DMS53 treated with DMSO at 0.1 percent for 48 hours (cell line): ENCODE data around the gene LAMTOR4.
"Not testable (repeated sequence)": the region's sequence is repeated elsewhere in the genome, so short reads cannot be mapped to it uniquely, and the experiment has no call there.

ENCODE experiments used
- DNase-seq: peaks from one replicate; lab custom pipeline; 2025; ENCODE audit not compliant: unreplicated experiment; lab: John Stamatoyannopoulos, UW

Gene LAMTOR4

DNA sequence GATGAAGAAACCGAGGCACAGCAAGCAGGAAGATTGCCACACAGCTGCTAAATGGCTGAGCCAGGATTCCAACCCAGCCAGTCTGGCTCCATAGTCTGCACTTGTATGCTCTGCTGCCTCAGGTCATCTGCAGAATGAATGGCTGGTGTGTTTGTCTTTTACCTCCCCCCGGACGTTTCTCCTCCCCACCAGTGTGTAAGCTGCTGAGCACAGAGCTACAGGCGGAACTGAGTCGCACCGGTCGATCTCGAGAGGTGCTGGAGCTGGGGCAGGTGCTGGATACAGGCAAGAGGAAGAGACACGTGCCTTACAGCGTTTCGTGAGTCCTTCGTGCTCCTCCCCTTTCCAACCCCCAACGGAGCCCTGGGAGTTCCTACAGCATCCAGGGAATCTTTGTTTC is 26.7 kb upstream of the LAMTOR4 start:
- DNase-seq = peak; percentile 98

DNA sequence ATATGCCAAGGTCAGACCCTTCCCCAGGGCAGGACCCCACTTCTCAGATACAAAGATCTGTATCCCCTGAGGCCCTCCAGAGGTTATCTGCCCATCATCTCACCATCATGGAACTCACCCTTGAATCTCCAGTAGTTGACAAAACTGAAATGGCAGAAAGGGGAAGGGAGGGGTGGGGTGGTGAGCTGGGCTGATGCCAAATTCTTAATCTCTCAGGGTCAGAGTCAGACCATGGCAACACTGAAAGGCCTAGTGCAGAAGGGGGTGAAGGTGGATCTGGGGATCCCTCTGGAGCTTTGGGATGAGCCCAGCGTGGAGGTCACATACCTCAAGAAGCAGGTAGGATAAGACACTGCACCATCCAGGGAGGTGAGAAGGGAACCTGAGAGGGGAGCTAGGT is 26.1 kb upstream of the LAMTOR4 start:
- DNase-seq = no peak

DNA sequence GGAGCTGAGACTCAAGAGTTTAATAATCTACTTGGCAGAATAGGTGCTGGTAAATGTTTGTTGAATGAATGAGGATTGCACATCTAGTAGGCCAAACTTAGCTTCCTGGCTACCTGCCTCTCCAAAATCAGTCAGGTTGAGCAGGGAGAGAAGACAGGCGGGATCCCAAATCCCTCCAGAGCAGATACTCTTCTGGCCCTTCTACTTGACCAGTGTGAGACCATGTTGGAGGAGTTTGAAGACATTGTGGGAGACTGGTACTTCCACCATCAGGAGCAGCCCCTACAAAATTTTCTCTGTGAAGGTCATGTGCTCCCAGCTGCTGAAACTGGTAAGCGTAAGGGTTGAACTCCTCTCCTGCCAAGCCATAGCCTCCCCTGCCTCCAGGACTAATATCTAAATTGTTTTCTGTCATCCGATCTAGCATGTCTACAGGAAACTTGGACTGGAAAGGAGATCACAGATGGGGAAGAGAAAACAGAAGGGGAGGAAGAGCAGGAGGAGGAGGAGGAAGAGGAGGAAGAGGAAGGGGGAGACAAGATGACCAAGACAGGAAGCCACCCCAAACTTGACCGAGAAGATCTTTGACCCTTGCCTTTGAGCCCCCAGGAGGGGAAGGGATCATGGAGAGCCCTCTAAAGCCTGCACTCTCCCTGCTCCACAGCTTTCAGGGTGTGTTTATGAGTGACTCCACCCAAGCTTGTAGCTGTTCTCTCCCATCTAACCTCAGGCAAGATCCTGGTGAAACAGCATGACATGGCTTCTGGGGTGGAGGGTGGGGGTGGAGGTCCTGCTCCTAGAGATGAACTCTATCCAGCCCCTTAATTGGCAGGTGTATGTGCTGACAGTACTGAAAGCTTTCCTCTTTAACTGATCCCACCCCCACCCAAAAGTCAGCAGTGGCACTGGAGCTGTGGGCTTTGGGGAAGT is 24.2 kb upstream of the LAMTOR4 start:
- DNase-seq = no peak

DNA sequence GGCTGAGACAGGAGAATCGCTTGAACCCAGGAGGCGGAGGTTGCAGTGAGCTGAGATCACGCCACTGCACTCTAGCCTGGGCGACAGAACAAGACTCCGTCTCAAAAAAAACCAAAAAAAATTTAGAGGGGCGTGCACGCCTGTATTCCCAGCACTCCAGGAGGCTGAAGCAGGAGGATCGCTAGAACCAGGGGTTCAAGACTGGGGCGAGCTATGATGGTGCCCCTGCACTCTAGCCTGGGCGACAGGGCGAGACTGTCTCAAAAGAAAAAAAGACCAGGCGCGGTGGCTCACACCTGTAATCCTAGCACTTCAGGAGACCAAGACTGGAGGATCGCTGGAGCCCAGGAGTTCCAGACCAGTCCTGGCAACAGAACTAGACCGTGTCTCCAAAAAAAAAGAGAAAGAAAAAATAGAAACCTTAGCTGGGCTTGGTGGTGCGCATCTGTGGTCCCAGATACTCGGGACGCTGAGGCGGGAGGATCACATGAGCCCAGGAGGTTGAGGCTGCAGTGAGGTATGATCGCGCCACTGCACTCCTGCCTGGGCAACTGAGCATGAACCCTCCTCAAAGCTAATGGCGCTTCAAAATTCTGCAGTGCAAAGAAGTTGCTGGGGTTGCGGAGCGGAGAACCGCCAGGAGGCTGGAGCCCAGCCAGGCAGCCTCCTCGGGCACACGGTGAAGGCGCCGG is 22.3 kb upstream of the LAMTOR4 start:
- DNase-seq = no peak

DNA sequence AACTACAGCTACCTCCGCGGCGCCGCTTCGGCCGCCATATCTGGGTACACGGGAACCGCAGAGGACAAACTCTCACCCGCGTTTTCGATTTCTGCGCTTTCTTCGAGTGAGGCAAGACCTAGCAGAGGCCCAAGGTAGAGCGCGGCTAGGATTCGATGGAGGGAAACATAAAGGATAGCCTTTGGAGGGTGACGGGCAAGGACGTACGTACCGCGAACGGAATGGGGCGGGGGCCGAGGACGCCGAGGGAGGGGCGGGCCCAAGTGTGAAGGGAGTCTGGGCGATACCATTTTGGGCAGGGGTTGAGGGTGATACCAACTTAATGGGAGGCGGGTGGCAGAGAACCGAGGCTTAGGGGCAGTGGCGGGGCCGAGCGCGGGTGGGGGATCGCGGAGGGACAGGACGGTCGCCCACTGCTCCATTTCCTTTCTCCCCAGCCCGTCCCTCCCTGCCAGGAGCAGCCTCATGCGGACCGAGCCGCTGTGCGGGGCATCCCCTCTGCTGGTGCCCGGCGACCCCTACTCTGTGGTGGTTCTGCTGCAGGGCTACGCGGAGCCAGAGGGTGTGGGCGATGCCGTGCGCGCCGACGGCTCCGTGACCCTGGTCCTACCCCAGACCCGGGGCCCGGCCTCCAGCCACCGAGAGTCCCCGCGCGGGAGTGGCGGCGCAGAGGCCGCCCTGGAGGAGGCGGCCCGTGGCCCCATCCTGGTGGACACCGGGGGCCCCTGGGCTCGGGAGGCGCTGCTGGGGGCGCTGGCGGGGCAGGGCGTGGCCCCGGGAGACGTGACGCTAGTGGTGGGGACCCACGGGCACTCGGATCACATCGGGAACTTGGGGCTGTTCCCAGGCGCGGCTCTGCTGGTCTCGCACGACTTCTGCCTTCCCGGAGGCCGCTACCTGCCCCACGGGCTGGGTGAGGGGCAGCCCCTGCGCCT is 21.5 kb upstream of the LAMTOR4 start, which contains the start of gene MBLAC1:
TSS of gene MBLAC1 (plus strand) at position 37 of the 935 bp plus-strand sequence. CDS start at position 466, 429 bp downstream.
- DNase-seq = peak; percentile 89

DNA sequence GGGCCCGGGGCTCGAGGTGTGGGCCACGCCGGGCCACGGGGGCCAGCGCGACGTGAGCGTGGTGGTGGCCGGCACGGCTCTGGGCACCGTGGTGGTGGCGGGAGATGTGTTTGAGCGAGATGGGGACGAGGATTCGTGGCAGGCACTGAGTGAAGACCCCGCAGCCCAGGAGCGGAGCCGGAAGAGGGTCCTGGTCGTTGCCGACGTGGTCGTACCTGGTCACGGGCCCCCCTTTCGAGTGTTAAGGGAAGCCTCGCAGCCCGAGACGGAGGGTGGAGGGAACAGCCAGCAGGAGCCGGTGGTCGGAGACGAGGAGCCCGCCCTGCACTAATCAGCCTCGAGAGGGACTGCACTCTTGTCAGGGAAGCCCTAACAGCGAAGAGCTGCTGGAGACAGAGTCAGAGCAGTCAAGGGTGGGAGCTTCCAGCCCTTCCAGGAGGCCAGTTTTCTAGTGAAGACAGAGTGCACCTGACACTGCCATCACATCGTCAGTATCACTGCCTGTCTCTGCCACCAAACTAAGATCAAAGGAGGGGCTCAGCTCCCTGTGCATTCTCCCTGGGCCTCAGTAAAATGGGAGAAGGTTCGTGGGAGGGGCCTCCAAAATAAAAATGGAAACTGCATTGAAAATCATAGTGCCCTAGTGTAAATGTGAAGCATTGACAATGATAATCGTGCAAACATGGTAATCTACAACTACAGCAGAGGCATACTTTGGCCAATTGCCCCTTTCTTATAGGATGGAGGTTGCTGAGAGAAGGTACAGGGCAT is 20.7 kb upstream of the LAMTOR4 start:
- DNase-seq = peak; percentile 52

DNA sequence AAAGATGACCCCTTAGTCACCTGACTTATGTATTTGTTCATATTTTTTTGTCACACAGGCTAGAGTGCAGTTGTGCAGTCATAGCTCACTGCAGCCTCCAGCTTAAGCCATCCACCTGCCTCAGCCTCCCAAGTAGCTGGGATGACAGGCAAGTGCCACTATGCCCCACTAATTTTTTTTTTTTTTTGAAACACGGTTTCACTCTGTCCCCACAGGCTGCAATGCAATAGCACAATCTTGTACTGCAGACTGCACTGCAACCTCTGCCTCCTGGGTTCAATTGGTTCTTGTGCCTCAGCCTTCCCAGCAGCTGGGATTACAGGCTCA is 20.1 kb upstream of the LAMTOR4 start:
- no peak for DNase-seq

DNA sequence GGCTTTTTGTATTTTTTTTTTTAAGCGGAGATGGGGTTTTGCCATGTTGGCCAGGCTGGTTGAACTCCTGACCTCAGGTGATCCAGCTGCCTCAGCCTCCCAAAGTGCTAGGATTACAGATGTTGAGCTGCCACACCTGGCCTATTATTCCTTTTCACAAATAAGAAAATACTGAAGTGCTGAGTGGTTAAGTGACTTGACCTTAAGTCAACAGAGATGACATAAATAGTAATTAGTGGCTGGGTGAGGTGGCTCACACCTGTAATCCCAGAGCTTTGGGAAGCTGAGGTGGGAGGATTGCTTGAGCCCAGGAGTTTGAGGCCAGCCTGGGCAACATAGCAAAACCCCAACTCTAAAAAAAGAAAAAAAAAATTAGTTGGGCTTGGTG is 18.5 kb upstream of the LAMTOR4 start:
- DNase-seq = peak; percentile 93

DNA sequence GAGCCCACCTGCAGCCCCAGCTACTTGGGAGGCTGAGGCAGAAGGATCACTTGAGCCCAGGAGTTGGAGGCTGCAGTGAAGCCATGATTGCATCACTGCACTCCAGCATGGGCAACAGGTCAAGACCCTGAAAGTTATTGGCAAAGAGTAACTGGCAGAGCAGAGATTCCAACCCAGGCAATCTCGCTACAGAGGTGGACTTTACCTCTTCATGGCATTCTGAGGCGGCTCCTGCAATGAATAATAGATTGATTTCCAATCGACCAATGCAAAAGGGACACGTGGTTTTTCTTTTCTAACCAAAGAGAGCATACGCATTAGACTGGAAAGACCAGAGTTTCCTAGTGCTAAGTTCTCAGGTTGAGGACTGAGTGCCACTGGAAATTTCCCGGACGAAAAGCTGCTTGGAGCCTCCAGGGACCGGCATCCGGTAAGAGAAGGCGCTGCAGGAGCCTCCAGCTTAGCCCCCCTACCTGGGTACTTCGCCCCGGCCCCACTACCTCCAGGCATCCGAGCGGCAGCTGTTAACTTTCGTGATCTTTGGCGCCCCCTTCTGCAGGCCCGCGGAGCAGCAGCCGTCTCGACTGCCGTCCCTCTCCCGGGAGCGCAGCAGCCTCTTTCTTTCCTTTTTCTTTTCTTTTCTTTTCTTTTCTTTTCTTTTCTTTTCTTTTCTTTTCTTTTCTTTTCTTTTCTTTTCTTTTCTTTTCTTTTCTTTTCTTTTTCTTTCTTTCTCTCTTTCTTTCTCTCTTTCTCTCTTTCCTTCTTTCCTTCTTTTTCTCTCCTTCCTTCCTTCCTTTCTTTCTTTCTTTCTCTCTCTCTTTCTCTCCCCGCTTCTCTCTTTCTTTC is 17.9 kb upstream of the LAMTOR4 start:
- DNase-seq = peak; percentile 88

DNA sequence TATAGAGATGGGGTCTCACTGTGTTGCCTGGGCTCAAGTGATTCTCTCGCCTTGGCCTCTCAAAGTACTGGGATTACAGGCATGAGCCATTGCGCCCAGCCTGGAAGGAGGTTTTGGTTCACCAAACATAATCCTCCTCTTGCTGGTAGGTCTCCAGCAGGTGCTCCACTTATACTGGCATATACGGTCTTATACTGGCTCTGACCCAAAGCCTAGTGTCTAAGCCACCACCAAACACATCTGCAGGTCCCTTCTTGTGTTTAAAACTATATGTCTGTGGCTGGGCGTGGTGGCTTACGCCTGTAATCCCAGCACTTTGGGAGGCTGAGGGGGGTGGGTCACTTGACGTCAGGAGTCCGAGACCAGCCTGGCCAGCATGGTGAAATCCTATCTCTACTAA is 16.6 kb upstream of the LAMTOR4 start:
- peak; percentile 29 for DNase-seq

DNA sequence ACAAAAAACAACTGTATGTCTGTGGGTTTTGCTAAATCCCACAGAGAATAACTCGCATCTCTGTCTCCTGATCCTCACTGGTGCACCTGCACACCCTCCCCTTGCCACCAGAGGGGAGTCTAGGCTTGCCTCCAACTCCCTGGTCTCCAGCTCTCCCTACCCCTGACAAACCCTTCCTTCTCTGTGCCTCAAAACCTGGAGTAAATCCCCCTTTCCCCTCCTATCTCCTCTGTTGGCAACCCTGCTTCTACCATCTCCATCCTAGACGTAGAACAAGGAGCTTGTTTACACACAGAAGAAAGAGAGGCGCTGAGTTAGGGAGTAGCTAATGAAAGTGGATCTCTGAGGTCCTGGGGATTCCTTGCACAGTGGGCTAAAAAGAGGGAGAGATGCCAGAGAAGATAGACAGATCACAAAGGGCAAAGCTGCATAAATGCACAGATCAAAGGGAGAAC is 16.0 kb upstream of the LAMTOR4 start:
- peak; percentile 68 for DNase-seq

DNA sequence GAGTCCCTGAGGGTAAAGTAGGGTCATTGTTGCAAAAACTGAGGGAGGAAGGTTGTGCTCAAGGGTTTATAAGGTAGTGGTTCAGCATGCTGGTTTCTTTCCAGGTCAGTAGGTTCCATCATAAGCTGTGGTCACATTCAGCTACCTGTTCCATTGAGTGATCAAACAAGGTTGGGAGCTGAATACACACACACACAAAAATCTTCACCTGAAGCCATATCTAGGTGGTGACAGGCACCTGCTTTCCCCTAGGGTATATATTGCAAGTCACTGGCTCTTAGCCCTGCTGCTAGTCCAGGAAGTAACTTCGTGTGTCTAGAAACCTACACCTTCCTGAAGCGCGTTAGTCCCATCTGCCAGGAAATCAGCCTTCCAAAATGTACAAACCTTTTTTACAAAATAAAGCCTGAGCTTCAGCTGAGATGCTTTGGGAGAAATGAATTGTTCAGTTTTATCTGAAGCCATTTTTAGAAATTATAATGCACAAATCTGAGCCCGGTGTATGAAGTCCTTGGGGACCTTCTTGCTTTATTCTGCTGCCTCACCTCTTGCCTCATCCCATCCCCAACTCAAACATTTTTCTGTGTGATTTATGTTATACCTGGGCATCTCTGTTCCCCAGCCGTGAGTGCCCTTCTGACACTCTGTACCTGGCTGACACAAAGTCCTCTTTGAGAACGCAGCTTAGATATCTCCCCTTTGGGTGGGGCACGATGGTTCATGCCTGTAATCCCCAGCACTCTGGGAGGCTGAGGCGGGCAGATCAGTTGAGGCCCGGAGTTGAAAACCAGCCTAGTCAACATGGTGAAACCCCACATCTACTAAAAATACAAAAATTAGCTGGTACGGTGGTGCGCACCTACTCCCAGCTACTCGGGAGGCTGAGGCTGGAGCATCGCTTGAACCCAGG is 10.6 kb upstream of the LAMTOR4 start:
- DNase-seq = peak; percentile 37

DNA sequence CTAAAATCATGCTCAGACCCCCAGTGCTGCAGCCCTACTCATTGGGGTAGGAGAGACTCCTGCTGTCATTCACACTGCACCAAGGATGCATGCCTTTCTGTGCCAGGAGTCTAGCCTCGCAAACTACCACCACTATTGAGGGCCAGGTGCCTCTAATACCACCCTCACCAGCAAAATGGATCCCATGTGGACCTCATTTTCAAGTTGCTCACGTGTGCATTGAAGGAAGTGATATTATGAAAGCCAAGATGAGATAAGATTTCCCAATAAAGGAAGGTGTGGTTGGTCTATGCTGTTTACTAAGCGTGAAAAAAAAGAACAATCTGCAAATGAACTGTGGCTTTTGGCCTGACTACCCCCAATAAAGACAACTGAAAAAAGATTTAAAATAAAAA is 7.2 kb upstream of the LAMTOR4 start:
- no peak for DNase-seq

DNA sequence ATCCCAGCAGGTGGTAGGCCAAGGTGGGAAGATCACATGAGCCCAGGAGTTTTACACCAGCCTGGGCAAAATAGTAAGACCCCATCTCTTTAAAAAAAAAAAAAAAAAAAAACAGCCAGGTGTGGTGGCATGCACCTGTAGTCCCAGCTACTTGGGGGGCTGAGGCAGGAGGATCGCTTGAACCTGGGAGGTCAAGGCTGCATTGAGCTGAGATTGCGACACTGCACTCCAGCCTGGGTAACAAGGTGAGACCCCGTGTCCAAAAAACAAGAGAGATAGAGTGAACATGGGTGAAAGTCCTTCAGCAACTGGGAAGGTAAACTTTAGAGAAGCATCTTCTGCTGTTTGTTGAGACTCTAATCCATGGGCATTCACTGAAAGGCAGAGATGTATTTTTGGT is 6.3 kb upstream of the LAMTOR4 start:
- no peak for DNase-seq

DNA sequence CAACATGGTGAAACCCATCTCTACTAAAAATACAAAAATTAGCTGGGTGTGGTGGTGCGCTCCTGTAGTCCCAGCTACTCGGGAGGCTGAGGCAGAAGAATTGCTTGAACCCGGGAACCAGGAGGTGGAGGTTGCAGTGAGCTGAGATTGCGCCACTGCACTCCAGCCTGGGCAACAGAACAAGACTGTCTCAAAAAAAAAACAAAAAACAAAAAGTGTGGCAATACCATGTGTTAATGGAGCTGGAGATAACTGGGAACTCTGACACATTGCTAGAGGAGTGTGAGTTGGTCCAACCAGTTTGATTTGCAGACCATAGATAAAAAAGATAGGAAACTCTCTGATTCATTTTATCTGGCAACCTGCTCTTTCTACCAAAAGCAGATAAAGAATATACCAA is 2.4 kb upstream of the LAMTOR4 start:
- not testable (repeated sequence) for DNase-seq

DNA sequence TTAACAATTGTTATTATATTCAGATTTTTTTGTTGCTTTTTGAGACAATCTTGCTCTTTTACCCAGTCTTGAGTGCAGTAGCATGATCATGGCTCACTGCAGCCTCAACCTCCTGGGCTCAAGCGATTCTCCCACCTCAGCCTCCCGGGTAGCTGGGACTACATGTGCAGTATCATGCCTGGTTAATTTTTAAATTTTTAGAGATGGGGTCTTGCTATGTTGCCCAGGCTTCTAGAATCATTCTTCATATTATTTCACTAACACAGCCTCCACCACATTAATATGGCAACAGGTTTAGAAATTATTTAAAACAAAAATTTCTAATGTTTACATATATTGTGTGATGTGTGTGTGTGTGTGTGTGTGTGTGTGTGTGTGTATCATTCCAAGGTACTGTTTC is 1.4 kb upstream of the LAMTOR4 start:
- no peak for DNase-seq

DNA sequence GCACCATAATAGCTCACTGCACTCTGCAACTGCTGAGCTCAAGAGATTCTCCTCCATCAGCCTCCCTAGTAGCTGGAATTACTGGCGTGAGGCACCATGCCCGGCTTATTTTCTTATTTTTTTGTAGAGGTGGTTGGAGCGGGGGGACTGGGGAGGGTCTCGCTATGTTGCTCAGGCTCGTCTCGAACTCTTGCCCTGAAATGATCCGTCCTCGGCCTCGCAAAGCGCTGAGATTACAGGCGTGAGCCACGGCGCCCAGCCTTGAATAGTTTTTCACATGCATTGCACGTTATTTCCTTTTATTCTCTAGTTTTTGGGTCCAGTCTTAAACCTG is 526 bp upstream of the LAMTOR4 start:
- DNase-seq = no peak

DNA sequence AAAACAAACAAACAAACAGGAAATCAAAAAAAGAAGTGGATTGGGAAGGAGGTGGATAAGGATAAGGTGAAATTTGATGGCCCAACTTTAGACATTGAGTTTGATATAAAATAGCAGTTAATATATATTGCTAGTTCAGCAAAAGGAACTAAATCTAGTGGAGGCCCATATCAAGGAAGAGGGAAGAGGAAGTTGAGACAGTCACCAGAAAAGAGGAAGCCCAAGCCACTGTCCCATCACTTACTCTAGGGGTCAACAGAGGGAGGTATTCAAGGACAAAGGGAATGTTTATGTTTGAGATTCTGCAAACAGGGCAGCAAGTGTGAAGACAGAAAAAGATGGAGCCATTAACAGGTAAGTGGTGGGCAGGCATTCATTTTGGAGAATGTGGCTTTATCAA is 3.7 kb downstream of the LAMTOR4 start:
- DNase-seq = no peak
